MM.1S (cell line): ENCODE data around the gene CDK11A.
"Not testable (repeated sequence)": the region's sequence is repeated elsewhere in the genome, so short reads cannot be mapped to it uniquely, and the experiment has no call there.

Source experiments
- CTCF ChIP-seq: fragments of 300-600 bp; sonication (generic); IDR thresholded peaks from 2 replicates; pipeline ENCODE4 v1.5.1; 2016; ENCODE audit warnings: antibody characterized with exemption, low read length, mixed read lengths
- EZH2 ChIP-seq: fragments of 300-600 bp; sonication (generic); optimal IDR thresholded peaks from 2 replicates; pipeline ENCODE3; 2017; ENCODE audit warnings: low read depth, mild to moderate bottlenecking, antibody characterized with exemption, low read length, mixed read lengths

GRCh38 chr1:1676087-1676486, 48.1 kb downstream of the CDK11A start:
- not testable (repeated sequence) for TF ChIP-seq EZH2, CTCF
